GM18498 (cell line): ENCODE results near the gene SNRNP25.
A peak's percentile ranks its signal among the peaks of the same experiment; 100 is the strongest.
"Not testable (repeated sequence)": the region's sequence is repeated elsewhere in the genome, so short reads cannot be mapped to it uniquely, and the experiment has no call there.

Source experiments
- ATAC-seq: cut with Tn5 transposase; IDR thresholded peaks from one replicate; pipeline ENCODE4 v1.9.1; 2021; ENCODE audit warnings: mild to moderate bottlenecking, moderate library complexity; ENCODE audit not compliant: unreplicated experiment

Gene SNRNP25

GRCh38 chr16:53346-54236, at the start of gene SNRNP25, which contains the start of gene POLR3K:
TSS of gene SNRNP25 (plus strand) at chr16:53828. CDS start at chr16:54017, 189 bp downstream.
TSS of gene POLR3K (minus strand) at chr16:53608. CDS start at chr16:53586, 22 bp downstream.
- ATAC-seq, result peak; percentile 91

DNA sequence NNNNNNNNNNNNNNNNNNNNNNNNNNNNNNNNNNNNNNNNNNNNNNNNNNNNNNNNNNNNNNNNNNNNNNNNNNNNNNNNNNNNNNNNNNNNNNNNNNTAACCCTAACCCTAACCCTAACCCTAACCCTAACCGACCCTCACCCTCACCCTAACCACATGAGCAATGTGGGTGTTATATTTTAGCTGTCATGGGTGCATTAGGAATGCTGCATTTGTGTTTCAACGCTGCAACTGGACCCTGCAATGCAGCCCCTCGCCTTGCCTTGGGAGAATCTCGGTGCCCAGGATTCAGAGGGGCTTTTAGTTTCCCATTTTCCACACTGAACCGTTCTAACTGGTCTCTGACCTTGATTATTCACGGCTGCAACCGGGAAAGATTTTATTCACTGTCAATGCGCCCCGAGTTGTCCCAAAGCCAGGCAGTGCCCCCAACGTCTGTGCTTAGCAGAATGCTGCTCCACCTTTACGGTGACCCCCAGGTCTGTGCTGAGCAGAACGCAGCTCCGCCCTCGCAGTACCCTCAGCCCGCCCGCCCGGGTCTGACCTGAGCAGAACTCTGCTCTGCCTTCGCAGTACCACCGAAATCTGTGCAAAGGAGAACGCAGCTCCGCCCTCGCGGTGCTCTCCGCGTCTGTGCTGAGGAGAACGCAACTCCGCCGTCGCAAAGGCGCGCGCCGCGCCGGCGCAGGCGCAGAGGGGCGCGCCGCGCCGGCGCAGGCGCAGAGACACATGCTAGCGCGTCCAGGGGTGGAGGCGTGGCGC, 43.5 kb upstream of the SNRNP25 start:
- ATAC-seq, result no peak

GRCh38 chr16:10772-11171, 42.9 kb upstream of the SNRNP25 start:
- not testable (repeated sequence) for ATAC-seq

- not testable (repeated sequence) for ATAC-seq
Measured at GRCh38 chr16:17062-17765, 36.4 kb upstream of the SNRNP25 start.

GRCh38 chr16:20886-21285, 32.7 kb upstream of the SNRNP25 start:
- not testable (repeated sequence) for ATAC-seq

DNA sequence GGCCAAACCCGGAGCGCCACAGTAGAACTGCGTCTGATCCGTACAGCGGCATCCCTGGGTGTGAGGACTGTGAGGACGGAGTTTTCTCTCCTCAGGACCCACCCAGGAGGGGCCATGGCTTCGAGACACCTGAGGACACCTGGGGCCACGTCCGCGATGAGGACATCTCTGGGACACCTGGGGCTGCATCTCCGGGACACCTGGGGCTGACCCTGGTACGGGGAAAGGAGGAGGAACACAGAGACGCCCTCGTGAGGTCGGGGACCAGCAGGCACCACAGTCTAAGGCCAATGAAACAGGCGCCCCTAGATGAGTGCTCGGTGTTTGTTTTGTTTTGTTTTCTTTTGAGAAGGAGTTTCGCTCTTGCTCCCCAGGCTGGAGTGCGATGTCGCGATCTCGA, 29.5 kb upstream of the SNRNP25 start:
- not testable (repeated sequence) for ATAC-seq

DNA sequence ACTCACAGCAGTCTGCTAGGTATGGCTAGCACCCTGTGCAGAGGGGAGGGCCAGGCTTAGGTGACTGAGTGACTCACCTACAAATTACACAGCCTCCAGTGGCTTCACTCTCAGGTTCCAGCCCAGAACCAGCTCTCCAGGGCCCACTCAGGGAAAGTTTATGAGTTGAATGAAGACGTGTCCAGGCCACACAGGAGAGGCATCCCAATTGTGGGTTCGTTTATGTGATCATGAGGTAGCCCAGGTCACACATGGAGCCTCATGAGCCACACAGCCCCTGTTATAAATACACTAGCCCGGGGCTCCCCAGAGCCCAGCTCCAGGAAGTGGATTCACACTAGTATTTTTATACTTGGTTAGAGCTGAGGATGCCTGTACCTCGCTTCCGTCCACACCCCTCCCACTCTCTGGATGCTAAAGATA, 27.7 kb upstream of the SNRNP25 start:
- ATAC-seq, result peak; percentile 61

GRCh38 chr16:30627-31026, 23.0 kb upstream of the SNRNP25 start:
- ATAC-seq, result not testable (repeated sequence)

- ATAC-seq, result not testable (repeated sequence)
Measured at GRCh38 chr16:33154-33876, 20.3 kb upstream of the SNRNP25 start.

GRCh38 chr16:33877-34647, 19.6 kb upstream of the SNRNP25 start:
- ATAC-seq, result no peak

DNA sequence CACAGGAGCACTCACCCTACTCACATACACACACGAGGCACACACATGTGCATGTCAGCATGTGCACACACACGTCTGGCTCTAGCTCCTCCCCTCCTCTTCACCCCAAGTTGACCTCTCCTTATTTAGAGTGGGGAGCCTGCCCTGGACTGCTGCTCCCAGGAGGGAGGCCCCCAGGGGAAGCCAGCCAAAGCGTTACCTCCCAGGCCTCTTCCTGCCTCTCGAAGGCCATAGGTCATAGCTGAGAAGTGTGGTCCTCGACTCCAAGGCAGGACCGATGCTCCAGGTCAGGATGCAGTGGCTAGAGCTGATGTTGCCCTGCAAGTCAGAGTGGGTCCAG, 19.0 kb upstream of the SNRNP25 start:
- ATAC-seq, result no peak

GRCh38 chr16:35011-35677, 18.5 kb upstream of the SNRNP25 start:
- ATAC-seq, result no peak

- ATAC-seq, result no peak
Measured at GRCh38 chr16:35678-36305, 17.8 kb upstream of the SNRNP25 start.

DNA sequence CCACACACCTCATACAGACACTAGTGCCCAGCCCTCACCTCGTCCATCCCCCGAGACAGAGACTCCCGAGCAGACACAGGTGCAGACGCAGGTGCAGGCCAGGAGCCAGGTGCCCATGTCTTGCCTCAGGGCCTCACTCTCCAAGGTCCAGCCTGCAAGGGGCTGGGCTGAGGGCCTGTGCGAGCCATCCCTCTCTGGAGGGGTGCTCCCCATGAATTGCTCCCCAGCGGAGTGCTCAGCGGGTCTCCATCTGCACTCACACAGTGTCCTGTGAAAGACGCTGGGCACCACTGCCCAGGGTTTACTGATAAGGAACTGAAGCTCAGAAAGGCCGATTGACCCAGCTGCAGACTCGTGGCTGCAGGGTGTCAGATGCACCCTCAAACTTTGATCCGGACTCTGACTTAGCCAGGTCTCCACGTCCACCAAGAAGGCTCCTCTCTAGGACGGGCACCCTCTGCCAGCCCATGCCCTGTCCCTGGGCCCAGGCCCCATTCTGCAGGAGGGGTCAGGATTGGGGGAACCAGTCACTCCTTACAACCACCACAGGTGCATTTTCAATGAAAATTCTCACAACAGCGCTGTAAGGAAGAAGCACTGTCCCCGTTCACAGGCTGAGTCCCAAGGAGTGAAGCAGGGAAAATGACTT, 17.2 kb upstream of the SNRNP25 start:
- ATAC-seq, result no peak

DNA sequence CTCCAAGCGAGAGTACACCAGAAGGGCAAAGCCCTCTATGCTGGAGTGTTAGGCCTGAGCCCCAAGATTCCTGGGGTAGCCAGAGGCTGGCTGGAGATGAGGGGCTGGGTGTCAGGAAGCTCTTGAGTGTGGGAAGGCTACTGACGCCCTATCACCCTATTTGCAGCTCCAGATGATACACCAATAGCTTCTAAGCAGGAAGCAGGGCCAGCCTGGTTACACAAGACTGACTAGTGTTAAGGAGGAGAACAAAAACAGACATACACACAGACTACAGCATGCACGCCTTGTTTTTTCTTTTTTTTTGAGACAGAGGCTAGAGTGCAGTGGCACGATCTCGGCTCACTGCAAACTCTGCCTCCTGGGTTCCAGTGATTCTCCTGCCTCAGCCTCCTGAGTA, 16.1 kb upstream of the SNRNP25 start:
- ATAC-seq, result no peak

DNA sequence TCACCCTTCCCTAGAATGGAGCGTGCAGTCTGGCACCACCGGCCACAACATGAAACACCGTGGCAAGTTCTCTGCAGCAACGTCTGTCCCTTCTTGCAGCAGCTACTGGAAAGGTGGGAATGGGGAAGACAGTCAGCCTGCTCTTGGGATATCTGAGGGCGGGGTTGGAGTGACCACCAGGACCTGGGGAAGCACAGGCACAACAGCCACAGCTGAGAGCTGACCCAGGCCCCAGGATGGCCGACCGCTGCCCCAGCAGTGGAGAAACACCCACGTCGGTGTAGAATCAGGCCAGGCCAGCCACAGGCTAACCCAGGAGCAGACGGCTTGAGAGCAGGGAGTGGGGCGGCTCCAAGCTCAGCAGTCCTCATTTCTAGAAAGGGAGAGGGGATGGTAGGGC, 15.4 kb upstream of the SNRNP25 start:
- ATAC-seq, result not testable (repeated sequence)

DNA sequence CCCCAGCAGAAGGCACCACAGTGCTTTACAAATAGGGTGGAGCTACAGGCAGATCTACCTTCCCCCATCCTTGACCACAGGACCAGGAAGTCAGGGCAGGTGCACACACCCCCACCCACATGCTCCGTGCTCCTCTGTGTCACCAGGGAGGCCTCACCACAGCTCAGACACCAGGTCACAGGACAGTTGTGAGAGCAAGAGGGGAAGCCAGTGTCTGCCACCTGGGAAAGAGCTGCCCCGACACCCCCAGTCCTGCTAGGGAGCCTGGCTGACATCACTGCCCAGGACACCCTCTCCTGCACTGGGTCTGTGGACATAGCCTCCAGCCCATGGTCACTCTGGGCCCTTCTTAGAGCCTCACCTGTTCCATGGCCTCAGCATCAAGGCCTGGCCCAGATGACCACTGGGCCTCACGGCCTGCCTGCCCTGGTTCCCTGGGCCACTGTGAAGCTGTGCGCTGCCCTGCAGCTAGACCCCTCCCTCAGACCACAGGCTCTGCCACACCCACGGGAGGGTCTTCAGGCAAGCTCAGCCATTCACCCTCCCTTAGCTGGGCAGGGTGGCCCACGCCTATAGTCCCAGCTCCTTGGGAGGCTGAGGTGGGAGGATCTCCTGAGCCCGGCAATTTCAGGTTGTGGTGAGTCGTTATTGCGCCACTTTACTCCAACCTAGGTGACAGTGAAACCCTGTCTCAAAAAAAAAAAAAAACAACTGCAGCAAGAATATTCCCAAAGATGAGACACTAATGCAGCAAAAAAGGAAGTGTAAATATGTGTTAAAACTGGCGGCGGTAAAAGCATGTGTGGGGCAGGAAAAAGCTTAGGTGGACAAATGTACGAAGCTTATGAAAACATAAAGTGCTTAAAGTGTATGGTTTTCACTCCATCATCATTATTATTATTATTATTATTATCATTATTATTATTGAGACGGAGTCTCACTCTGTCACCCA, 14.4 kb upstream of the SNRNP25 start:
- peak; percentile 84 for ATAC-seq
